Activated gamma-delta T cell treated with Interleukin-2 at 50 U/mL for 16 hours (primary cell): ENCODE measurements around the gene ATXN2.
A peak's percentile ranks its signal among the peaks of the same experiment; 100 is the strongest.
"Not testable (repeated sequence)": the region's sequence is repeated elsewhere in the genome, so short reads cannot be mapped to it uniquely, and the experiment has no call there.

Experiments
- DNase-seq: peaks from one replicate; pipeline ENCODE4 v3.0.0-alpha.2; 2020

ATXN2 gene

GRCh38 chr12:111570084-111570961 lies 28.8 kb downstream of the ATXN2 start:
- no peak for DNase-seq

- no peak for DNase-seq
Measured at GRCh38 chr12:111569363-111570083, 29.6 kb downstream of the ATXN2 start.

- not testable (repeated sequence) for DNase-seq
Measured at GRCh38 chr12:111560844-111561243, 38.3 kb downstream of the ATXN2 start.

- DNase-seq, result no peak
Measured at GRCh38 chr12:111558107-111558376, 41.1 kb downstream of the ATXN2 start.

GRCh38 chr12:111557271-111558106 lies 41.6 kb downstream of the ATXN2 start:
- DNase-seq, result no peak

- no peak for DNase-seq
Measured at GRCh38 chr12:111556676-111557075, 42.4 kb downstream of the ATXN2 start.

- DNase-seq, result not testable (repeated sequence)
Measured at GRCh38 chr12:111555313-111555712, 43.8 kb downstream of the ATXN2 start.

- DNase-seq, result no peak
Measured at GRCh38 chr12:111546758-111547383, 52.2 kb downstream of the ATXN2 start.

GRCh38 chr12:111546171-111546570 lies 52.9 kb downstream of the ATXN2 start:
- DNase-seq, result no peak

GRCh38 chr12:111544032-111544431 lies 55.1 kb downstream of the ATXN2 start:
- no peak for DNase-seq

GRCh38 chr12:111532751-111533150 lies 66.4 kb downstream of the ATXN2 start:
- DNase-seq, result no peak

- peak; percentile 58 for DNase-seq
Measured at GRCh38 chr12:111529424-111530368, 69.4 kb downstream of the ATXN2 start.

GRCh38 chr12:111523587-111524167 lies 75.4 kb downstream of the ATXN2 start:
- DNase-seq, result no peak

- DNase-seq, result no peak
Measured at GRCh38 chr12:111521801-111522200, 77.3 kb downstream of the ATXN2 start.

- no peak for DNase-seq
Measured at GRCh38 chr12:111519937-111520336, 79.2 kb downstream of the ATXN2 start.

- no peak for DNase-seq
Measured at GRCh38 chr12:111519083-111519482, 80.0 kb downstream of the ATXN2 start.

GRCh38 chr12:111507719-111508118 lies 91.4 kb downstream of the ATXN2 start:
- DNase-seq, result not testable (repeated sequence)

- not testable (repeated sequence) for DNase-seq
Measured at GRCh38 chr12:111507258-111507657, 91.9 kb downstream of the ATXN2 start.

GRCh38 chr12:111506260-111506659 lies 92.9 kb downstream of the ATXN2 start:
- DNase-seq, result no peak

- no peak for DNase-seq
Measured at GRCh38 chr12:111505601-111506036, 93.5 kb downstream of the ATXN2 start.

- DNase-seq, result no peak
Measured at GRCh38 chr12:111503116-111503515, 96.0 kb downstream of the ATXN2 start.
